HEK293 (cell line): Measurements from ENCODE around the gene MPC1.

ENCODE experiments used
- GLIS1 ChIP-seq: fragments of 450-650 bp; formaldehyde crosslinking; IDR thresholded peaks from 2 replicates; pipeline ENCODE4 v1.5.1; 2016; ENCODE audit warnings: missing biosample characterization, missing genetic modification characterization
- OSR2 ChIP-seq: fragments of 450-650 bp; formaldehyde crosslinking; IDR thresholded peaks from 2 replicates; pipeline ENCODE4 v1.5.1; 2016; ENCODE audit warnings: missing biosample characterization, missing genetic modification characterization
- PRDM1 ChIP-seq: fragments of 450-650 bp; formaldehyde crosslinking; IDR thresholded peaks from 2 replicates; pipeline ENCODE4; 2016; ENCODE audit warnings: missing biosample characterization, missing genetic modification characterization
- REPIN1 ChIP-seq: fragments of 450-650 bp; formaldehyde crosslinking; IDR thresholded peaks from 2 replicates; pipeline ENCODE4 v1.5.1; 2017; ENCODE audit warnings: missing biosample characterization, missing genetic modification characterization, low read depth
- SCRT1 ChIP-seq: fragments of 450-650 bp; formaldehyde crosslinking; IDR thresholded peaks from 2 replicates; pipeline ENCODE4 v1.5.1; 2016; ENCODE audit warnings: missing biosample characterization, missing genetic modification characterization, borderline replicate concordance
- TSHZ1 ChIP-seq: fragments of 450-650 bp; formaldehyde crosslinking; IDR thresholded peaks from 2 replicates; pipeline ENCODE4 v1.5.1; 2016; ENCODE audit warnings: missing biosample characterization, missing genetic modification characterization, borderline replicate concordance
- ZBTB1 ChIP-seq: fragments of 450-650 bp; formaldehyde crosslinking; IDR thresholded peaks from 2 replicates; pipeline ENCODE4 v1.5.1; 2016; ENCODE audit warnings: missing biosample characterization, missing genetic modification characterization
- ZBTB11 ChIP-seq: fragments of 450-650 bp; formaldehyde crosslinking; conservative IDR thresholded peaks from 2 replicates; pipeline ENCODE4 v1.5.1; 2016; ENCODE audit warnings: low read depth, missing biosample characterization, missing genetic modification characterization
- ZBTB7A ChIP-seq: fragments of 450-650 bp; formaldehyde crosslinking; IDR thresholded peaks from 2 replicates; pipeline ENCODE4 v1.5.1; 2016; ENCODE audit warnings: low read depth, missing biosample characterization, missing genetic modification characterization
- ZEB2 ChIP-seq: fragments of 450-650 bp; formaldehyde crosslinking; IDR thresholded peaks from 2 replicates; pipeline ENCODE4 v1.5.1; 2016; ENCODE audit warnings: missing biosample characterization, missing genetic modification characterization
- ZFP37 ChIP-seq: fragments of 450-650 bp; formaldehyde crosslinking; IDR thresholded peaks from 2 replicates; pipeline ENCODE4 v1.5.1; 2016; ENCODE audit warnings: missing biosample characterization, missing genetic modification characterization
- ZNF146 ChIP-seq: fragments of 450-650 bp; formaldehyde crosslinking; IDR thresholded peaks from 2 replicates; pipeline ENCODE4 v1.5.1; 2016; ENCODE audit warnings: missing biosample characterization, missing genetic modification characterization
- ZNF223 ChIP-seq: fragments of 450-650 bp; formaldehyde crosslinking; IDR thresholded peaks from 2 replicates; pipeline ENCODE4 v1.5.1; 2016; ENCODE audit warnings: missing biosample characterization, missing genetic modification characterization
- ZNF266 ChIP-seq: fragments of 450-650 bp; formaldehyde crosslinking; IDR thresholded peaks from 2 replicates; pipeline ENCODE4 v1.5.1; 2016; ENCODE audit warnings: missing biosample characterization, missing genetic modification characterization, low read depth
- ZNF324 ChIP-seq: fragments of 450-650 bp; formaldehyde crosslinking; IDR thresholded peaks from 2 replicates; pipeline ENCODE4 v1.5.1; 2016; ENCODE audit warnings: missing biosample characterization, missing genetic modification characterization
- ZNF513 ChIP-seq: fragments of 450-650 bp; IDR thresholded peaks from 2 replicates; pipeline ENCODE4 v1.5.1; 2018; ENCODE audit warnings: missing biosample characterization, missing genetic modification characterization
- ZNF549 ChIP-seq: fragments of 450-650 bp; IDR thresholded peaks from 2 replicates; pipeline ENCODE4 v1.5.1; 2018; ENCODE audit warnings: missing biosample characterization, missing genetic modification characterization, mild to moderate bottlenecking, inconsistent platforms, moderate library complexity
- ZNF704 ChIP-seq: fragments of 450-650 bp; formaldehyde crosslinking; IDR thresholded peaks from 2 replicates; pipeline ENCODE4 v1.5.1; 2016; ENCODE audit warnings: missing biosample characterization, missing genetic modification characterization
- ZSCAN16 ChIP-seq: fragments of 450-650 bp; formaldehyde crosslinking; IDR thresholded peaks from 2 replicates; pipeline ENCODE4 v1.5.1; 2016; ENCODE audit warnings: missing biosample characterization, missing genetic modification characterization
- TF ChIP-seq, protein P1 (sequence below): fragments of 450-650 bp; formaldehyde crosslinking; IDR thresholded peaks from 2 replicates; pipeline ENCODE4 v1.5.1; 2016; ENCODE audit warnings: missing biosample characterization, missing genetic modification characterization, borderline replicate concordance
- TF ChIP-seq, protein P2 (sequence below): fragments of 450-650 bp; formaldehyde crosslinking; IDR thresholded peaks from 2 replicates; pipeline ENCODE4 v1.5.1; 2016; ENCODE audit warnings: missing biosample characterization, missing genetic modification characterization

MPC1 gene

GRCh38 chr6:166382500-166382932, 224 bp downstream of the MPC1 start (continued):
- TF ChIP-seq ZBTB11 (tag by site-specific recombination) (0 out of 2 replicates have a peak, but pooled peaks have one; percentile 23), ZNF324 (tag by site-specific recombination) (no peak; the same call in 1 of the 2 replicates), ZNF223 (no peak), ZNF513 (tag by site-specific recombination) (no peak), ZSCAN16 (tag by site-specific recombination) (no peak), SCRT1 (tag by site-specific recombination) (no peak), ZFP37 (tag by site-specific recombination) (no peak), GLIS1 (tag by site-specific recombination) (peak; percentile 49), ZNF266 (tag by site-specific recombination) (no peak), TSHZ1 (tag by site-specific recombination) (no peak), PRDM1 (tag by site-specific recombination) (no peak), ZEB2 (tag by site-specific recombination) (no peak), REPIN1 (no peak), OSR2 (no peak), ZNF549 (tag by site-specific recombination) (no peak), ZBTB7A (tag by site-specific recombination) (peak; percentile 42; the same call in 1 of the 2 replicates), ZBTB1 (no peak), ZNF704 (tag by site-specific recombination) (no peak), ZNF146 (tag by site-specific recombination) (no peak)
- TF ChIP-seq, protein P1, sequence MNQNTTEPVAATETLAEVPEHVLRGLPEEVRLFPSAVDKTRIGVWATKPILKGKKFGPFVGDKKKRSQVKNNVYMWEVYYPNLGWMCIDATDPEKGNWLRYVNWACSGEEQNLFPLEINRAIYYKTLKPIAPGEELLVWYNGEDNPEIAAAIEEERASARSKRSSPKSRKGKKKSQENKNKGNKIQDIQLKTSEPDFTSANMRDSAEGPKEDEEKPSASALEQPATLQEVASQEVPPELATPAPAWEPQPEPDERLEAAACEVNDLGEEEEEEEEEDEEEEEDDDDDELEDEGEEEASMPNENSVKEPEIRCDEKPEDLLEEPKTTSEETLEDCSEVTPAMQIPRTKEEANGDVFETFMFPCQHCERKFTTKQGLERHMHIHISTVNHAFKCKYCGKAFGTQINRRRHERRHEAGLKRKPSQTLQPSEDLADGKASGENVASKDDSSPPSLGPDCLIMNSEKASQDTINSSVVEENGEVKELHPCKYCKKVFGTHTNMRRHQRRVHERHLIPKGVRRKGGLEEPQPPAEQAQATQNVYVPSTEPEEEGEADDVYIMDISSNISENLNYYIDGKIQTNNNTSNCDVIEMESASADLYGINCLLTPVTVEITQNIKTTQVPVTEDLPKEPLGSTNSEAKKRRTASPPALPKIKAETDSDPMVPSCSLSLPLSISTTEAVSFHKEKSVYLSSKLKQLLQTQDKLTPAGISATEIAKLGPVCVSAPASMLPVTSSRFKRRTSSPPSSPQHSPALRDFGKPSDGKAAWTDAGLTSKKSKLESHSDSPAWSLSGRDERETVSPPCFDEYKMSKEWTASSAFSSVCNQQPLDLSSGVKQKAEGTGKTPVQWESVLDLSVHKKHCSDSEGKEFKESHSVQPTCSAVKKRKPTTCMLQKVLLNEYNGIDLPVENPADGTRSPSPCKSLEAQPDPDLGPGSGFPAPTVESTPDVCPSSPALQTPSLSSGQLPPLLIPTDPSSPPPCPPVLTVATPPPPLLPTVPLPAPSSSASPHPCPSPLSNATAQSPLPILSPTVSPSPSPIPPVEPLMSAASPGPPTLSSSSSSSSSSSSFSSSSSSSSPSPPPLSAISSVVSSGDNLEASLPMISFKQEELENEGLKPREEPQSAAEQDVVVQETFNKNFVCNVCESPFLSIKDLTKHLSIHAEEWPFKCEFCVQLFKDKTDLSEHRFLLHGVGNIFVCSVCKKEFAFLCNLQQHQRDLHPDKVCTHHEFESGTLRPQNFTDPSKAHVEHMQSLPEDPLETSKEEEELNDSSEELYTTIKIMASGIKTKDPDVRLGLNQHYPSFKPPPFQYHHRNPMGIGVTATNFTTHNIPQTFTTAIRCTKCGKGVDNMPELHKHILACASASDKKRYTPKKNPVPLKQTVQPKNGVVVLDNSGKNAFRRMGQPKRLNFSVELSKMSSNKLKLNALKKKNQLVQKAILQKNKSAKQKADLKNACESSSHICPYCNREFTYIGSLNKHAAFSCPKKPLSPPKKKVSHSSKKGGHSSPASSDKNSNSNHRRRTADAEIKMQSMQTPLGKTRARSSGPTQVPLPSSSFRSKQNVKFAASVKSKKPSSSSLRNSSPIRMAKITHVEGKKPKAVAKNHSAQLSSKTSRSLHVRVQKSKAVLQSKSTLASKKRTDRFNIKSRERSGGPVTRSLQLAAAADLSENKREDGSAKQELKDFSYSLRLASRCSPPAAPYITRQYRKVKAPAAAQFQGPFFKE (tag by site-specific recombination), result no peak
- TF ChIP-seq, protein P2, sequence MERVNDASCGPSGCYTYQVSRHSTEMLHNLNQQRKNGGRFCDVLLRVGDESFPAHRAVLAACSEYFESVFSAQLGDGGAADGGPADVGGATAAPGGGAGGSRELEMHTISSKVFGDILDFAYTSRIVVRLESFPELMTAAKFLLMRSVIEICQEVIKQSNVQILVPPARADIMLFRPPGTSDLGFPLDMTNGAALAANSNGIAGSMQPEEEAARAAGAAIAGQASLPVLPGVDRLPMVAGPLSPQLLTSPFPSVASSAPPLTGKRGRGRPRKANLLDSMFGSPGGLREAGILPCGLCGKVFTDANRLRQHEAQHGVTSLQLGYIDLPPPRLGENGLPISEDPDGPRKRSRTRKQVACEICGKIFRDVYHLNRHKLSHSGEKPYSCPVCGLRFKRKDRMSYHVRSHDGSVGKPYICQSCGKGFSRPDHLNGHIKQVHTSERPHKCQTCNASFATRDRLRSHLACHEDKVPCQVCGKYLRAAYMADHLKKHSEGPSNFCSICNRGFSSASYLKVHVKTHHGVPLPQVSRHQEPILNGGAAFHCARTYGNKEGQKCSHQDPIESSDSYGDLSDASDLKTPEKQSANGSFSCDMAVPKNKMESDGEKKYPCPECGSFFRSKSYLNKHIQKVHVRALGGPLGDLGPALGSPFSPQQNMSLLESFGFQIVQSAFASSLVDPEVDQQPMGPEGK (tag by site-specific recombination), result peak; percentile 33; the same call in 1 of the 2 replicates
